HepG2 (cell line): ENCODE data around the gene NSMCE1. TPM values are rescaled to one million over a fixed set of nuclear protein-coding genes. Genes with fewer than 3 reads are reported as not detected.

ENCODE experiments used
- BCL6 ChIP-seq: IDR thresholded peaks from 2 replicates; pipeline ENCODE4 v1.6.1; 2016; ENCODE audit warnings: missing genetic modification reagents, missing compliant biosample characterization
- FOXM1 ChIP-seq: sonication (generic); formaldehyde crosslinking; IDR thresholded peaks from 2 replicates; pipeline ENCODE4 v1.5.0; 2020; ENCODE audit warnings: missing genetic modification reagents
- GABPA ChIP-seq, 2 experiments: IDR thresholded peaks; 2 replicates each; pipeline ENCODE4 v1.6.1; 2011 to 2016; ENCODE audit warnings: low read depth in 2 of 2, low read length in 1 of 2, missing biosample characterization in 1 of 2, missing genetic modification characterization in 1 of 2
- KLF13 ChIP-seq: sonication (generic); formaldehyde crosslinking; IDR thresholded peaks from 2 replicates; pipeline ENCODE4 v1.4.0; 2020; ENCODE audit warnings: mild to moderate bottlenecking, missing genetic modification reagents
- MAF1 ChIP-seq: sonication (generic); formaldehyde crosslinking; IDR thresholded peaks from 2 replicates; pipeline ENCODE4 v1.5.0; 2020; ENCODE audit warnings: missing genetic modification reagents, borderline replicate concordance
- MED1 ChIP-seq: sonication (generic); formaldehyde crosslinking; IDR thresholded peaks from 2 replicates; pipeline ENCODE4 v1.4.0; 2020; ENCODE audit warnings: missing genetic modification reagents
- MEIS2 ChIP-seq: sonication (generic); formaldehyde crosslinking; IDR thresholded peaks from 2 replicates; pipeline ENCODE4 v1.9.0; 2021; ENCODE audit warnings: mild to moderate bottlenecking, missing genetic modification reagents
- SMC3 ChIP-seq: IDR thresholded peaks from 2 replicates; pipeline ENCODE4 v1.6.1; 2011; ENCODE audit warnings: low read length, improper control_type of control experiment
- SP4 ChIP-seq: sonication (generic); formaldehyde crosslinking; IDR thresholded peaks from 2 replicates; pipeline ENCODE4 v1.8.1; 2023; ENCODE audit warnings: mild to moderate bottlenecking, missing genetic modification reagents
- TAF1 ChIP-seq: sonication (generic); formaldehyde crosslinking; IDR thresholded peaks from 2 replicates; pipeline ENCODE4 v1.4.0; 2020; ENCODE audit warnings: missing genetic modification reagents
- TGIF2 ChIP-seq: IDR thresholded peaks from 2 replicates; pipeline ENCODE4 v1.6.1; 2016; ENCODE audit warnings: control low read depth, missing compliant biosample characterization
- THAP11 ChIP-seq: IDR thresholded peaks from 2 replicates; pipeline ENCODE4 v1.6.1; 2016; ENCODE audit warnings: missing biosample characterization, missing genetic modification reagents
- YEATS4 ChIP-seq: sonication (generic); formaldehyde crosslinking; IDR thresholded peaks from 2 replicates; pipeline ENCODE4 v1.4.0; 2020; ENCODE audit warnings: missing genetic modification reagents, borderline replicate concordance
- ZNF205 ChIP-seq: IDR thresholded peaks from 2 replicates; pipeline ENCODE4 v1.6.1; 2018; ENCODE audit warnings: missing biosample characterization, missing genetic modification reagents
- ZNF546 ChIP-seq: sonication (generic); formaldehyde crosslinking; conservative IDR thresholded peaks from 2 replicates; pipeline ENCODE4 v1.8.1; 2023; ENCODE audit warnings: mild to moderate bottlenecking, missing genetic modification reagents
- polyA plus RNA-seq, 8 experiments: library from polyadenylated mRNA; depleted of rRNA in 3 of 8; stranded (reverse) in 7 of 8; unstranded in 1 of 8; fragments of >200 nt; fragmentation: Illumina TruSeq in 4 of 8; extraction: Trizol in 4 of 8; gene quantifications; 2 replicates each; pipeline versions ENCODE4 v1.2.1 to v1.2.3, GENCODE V29; 2011 to 2016; ENCODE audit warnings: low read depth in 4 of 8, missing spikeins in 1 of 8, mixed read lengths in 1 of 8; ENCODE audit not compliant: insufficient read depth in 1 of 8
- total RNA-seq, 5 experiments: library from RNA; depleted of rRNA; stranded (reverse); fragments of >200 nt; fragmentation: Illumina TruSeq; extraction: Trizol; gene quantifications; 2 replicates each; pipeline ENCODE4 v1.2.3, GENCODE V29; 2016; ENCODE audit warnings: low read depth in 1 of 5
- TF ChIP-seq, protein P1 (sequence below), 2 experiments: IDR thresholded peaks; 2 replicates each; pipeline ENCODE4 v1.6.1; 2011 to 2012; ENCODE audit warnings: low read length in 2 of 2, borderline replicate concordance in 1 of 2, low read depth in 1 of 2, mild to moderate bottlenecking in 1 of 2, moderate library complexity in 1 of 2
- TF ChIP-seq, protein P2 (sequence below): sonication (generic); formaldehyde crosslinking; IDR thresholded peaks from 2 replicates; pipeline ENCODE4 v1.4.0; 2020; ENCODE audit warnings: missing genetic modification reagents
- TF ChIP-seq, protein P3 (sequence below): IDR thresholded peaks from 2 replicates; pipeline ENCODE4 v1.6.1; 2016; ENCODE audit warnings: missing genetic modification reagents, missing compliant biosample characterization
- TF ChIP-seq, protein P4 (sequence below): sonication (generic); formaldehyde crosslinking; IDR thresholded peaks from 2 replicates; pipeline ENCODE4 v1.5.0; 2020; ENCODE audit warnings: mild to moderate bottlenecking, missing genetic modification reagents, borderline replicate concordance

The NSMCE1 gene
- total and polyA plus RNA-seq, 2 of the 13 experiments (the other 11 are each of a cell fraction or from before 2014, with no cell fraction given) = 42.7 to 52.9 TPM

DNA sequence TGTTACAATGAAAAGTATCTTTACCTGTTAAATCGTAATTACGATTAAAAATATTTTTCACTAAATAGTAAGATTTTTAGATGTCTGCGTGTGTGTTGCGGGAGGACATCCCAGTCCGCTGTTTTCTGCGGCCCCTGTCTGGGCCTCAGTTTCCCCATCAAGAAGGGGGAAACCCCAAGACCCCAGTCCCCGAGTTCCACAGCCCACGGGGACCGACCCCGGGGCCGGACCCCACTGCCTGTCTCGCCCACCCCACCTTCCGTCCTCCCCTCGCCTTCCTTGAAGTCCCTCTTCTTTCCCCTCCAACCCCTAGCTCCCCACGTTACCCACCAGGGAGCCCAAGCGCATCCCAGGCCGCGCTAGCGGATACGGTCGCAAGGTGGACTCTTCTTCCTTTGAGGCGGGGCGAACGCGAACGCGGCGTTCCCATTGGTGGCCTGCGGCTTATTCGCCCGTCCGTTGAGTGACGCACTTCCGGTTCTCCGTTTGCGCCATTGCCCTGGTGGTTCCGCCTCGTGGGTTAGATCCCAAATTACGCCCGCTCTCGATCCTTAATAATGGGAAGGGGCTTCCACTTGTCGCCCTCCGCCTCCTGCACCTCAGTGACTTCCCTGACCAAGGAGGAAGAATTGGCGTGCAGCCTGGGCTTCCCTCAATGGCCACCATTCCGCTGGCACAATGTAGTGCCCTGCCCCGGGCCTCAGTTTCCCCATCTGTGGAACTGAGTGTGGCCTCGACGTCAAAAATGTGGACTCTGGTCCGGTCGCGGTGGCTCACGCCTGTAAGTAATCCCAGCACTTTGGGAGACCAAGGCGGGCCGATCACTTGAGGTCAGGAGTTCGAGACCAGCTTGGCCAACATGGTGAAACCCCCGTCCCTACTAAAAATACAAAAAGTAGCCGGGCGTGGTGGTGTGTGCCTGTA, at the start of gene NSMCE1 (continued):
- TF ChIP-seq, protein P1, sequence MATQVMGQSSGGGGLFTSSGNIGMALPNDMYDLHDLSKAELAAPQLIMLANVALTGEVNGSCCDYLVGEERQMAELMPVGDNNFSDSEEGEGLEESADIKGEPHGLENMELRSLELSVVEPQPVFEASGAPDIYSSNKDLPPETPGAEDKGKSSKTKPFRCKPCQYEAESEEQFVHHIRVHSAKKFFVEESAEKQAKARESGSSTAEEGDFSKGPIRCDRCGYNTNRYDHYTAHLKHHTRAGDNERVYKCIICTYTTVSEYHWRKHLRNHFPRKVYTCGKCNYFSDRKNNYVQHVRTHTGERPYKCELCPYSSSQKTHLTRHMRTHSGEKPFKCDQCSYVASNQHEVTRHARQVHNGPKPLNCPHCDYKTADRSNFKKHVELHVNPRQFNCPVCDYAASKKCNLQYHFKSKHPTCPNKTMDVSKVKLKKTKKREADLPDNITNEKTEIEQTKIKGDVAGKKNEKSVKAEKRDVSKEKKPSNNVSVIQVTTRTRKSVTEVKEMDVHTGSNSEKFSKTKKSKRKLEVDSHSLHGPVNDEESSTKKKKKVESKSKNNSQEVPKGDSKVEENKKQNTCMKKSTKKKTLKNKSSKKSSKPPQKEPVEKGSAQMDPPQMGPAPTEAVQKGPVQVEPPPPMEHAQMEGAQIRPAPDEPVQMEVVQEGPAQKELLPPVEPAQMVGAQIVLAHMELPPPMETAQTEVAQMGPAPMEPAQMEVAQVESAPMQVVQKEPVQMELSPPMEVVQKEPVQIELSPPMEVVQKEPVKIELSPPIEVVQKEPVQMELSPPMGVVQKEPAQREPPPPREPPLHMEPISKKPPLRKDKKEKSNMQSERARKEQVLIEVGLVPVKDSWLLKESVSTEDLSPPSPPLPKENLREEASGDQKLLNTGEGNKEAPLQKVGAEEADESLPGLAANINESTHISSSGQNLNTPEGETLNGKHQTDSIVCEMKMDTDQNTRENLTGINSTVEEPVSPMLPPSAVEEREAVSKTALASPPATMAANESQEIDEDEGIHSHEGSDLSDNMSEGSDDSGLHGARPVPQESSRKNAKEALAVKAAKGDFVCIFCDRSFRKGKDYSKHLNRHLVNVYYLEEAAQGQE (IDR thresholded peaks at IDR 0.05; ENCODE audit: borderline replicate concordance in 1 of 2, low read depth in 1 of 2, low read length in 2 of 2) = no peak
- TF ChIP-seq TGIF2 (CRISPR knock-in tag) = no peak; the same call in none of the 2 replicates
- no peak for TF ChIP-seq SMC3
- peak; percentile 86 for TF ChIP-seq YEATS4
- TF ChIP-seq, protein P2, sequence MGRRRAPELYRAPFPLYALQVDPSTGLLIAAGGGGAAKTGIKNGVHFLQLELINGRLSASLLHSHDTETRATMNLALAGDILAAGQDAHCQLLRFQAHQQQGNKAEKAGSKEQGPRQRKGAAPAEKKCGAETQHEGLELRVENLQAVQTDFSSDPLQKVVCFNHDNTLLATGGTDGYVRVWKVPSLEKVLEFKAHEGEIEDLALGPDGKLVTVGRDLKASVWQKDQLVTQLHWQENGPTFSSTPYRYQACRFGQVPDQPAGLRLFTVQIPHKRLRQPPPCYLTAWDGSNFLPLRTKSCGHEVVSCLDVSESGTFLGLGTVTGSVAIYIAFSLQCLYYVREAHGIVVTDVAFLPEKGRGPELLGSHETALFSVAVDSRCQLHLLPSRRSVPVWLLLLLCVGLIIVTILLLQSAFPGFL (CRISPR knock-in tag) = no peak
- 0 out of 2 replicates have a peak, but pooled peaks have one; percentile 29 for TF ChIP-seq BCL6 (CRISPR knock-in tag)
- TF ChIP-seq TAF1 (CRISPR knock-in tag) = peak; percentile 93
- TF ChIP-seq ZNF205 = peak; percentile 75; the same call in 1 of the 2 replicates
- 0 out of 2 replicates have a peak, but pooled peaks have one; percentile 83 for TF ChIP-seq MAF1 (CRISPR knock-in tag)
- peak; percentile 84 for TF ChIP-seq THAP11
- TF ChIP-seq, protein P3, sequence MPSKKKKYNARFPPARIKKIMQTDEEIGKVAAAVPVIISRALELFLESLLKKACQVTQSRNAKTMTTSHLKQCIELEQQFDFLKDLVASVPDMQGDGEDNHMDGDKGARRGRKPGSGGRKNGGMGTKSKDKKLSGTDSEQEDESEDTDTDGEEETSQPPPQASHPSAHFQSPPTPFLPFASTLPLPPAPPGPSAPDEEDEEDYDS (CRISPR knock-in tag) = peak; percentile 98
- peak; percentile 35; the same call in 1 of the 2 replicates for TF ChIP-seq MEIS2
- TF ChIP-seq GABPA (IDR thresholded peaks at IDR 0.05; ENCODE audit: low read depth, low read length) = peak; percentile 93
- TF ChIP-seq GABPA (CRISPR knock-in tag; IDR thresholded peaks at IDR 0.05; ENCODE audit: low read depth) = peak; percentile 98
- peak; percentile 69; the same call in 1 of the 2 replicates for TF ChIP-seq MED1 (CRISPR knock-in tag)
- 0 out of 2 replicates have a peak, but pooled peaks have one; percentile 21 for TF ChIP-seq FOXM1 (CRISPR knock-in tag)
- TF ChIP-seq, protein P4, sequence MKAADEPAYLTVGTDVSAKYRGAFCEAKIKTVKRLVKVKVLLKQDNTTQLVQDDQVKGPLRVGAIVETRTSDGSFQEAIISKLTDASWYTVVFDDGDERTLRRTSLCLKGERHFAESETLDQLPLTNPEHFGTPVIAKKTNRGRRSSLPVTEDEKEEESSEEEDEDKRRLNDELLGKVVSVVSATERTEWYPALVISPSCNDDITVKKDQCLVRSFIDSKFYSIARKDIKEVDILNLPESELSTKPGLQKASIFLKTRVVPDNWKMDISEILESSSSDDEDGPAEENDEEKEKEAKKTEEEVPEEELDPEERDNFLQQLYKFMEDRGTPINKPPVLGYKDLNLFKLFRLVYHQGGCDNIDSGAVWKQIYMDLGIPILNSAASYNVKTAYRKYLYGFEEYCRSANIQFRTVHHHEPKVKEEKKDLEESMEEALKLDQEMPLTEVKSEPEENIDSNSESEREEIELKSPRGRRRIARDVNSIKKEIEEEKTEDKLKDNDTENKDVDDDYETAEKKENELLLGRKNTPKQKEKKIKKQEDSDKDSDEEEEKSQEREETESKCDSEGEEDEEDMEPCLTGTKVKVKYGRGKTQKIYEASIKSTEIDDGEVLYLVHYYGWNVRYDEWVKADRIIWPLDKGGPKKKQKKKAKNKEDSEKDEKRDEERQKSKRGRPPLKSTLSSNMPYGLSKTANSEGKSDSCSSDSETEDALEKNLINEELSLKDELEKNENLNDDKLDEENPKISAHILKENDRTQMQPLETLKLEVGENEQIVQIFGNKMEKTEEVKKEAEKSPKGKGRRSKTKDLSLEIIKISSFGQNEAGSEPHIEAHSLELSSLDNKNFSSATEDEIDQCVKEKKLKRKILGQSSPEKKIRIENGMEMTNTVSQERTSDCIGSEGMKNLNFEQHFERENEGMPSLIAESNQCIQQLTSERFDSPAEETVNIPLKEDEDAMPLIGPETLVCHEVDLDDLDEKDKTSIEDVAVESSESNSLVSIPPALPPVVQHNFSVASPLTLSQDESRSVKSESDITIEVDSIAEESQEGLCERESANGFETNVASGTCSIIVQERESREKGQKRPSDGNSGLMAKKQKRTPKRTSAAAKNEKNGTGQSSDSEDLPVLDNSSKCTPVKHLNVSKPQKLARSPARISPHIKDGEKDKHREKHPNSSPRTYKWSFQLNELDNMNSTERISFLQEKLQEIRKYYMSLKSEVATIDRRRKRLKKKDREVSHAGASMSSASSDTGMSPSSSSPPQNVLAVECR (CRISPR knock-in tag) = peak; percentile 87
- TF ChIP-seq SP4 (CRISPR knock-in tag) = peak; percentile 36
- peak; percentile 92; the same call in 1 of the 2 replicates for TF ChIP-seq ZNF546 (CRISPR knock-in tag)
- 0 out of 2 replicates have a peak, but pooled peaks have one; percentile 39 for TF ChIP-seq KLF13 (CRISPR knock-in tag)
